Measurements from ENCODE around the gene ANO7. TPM values are rescaled to one million over a fixed set of nuclear protein-coding genes. Genes with fewer than 3 reads are reported as not detected.

Gene ANO7
- total RNA-seq, 1 experiment from 2014 or later, result 0.84 TPM

DNA sequence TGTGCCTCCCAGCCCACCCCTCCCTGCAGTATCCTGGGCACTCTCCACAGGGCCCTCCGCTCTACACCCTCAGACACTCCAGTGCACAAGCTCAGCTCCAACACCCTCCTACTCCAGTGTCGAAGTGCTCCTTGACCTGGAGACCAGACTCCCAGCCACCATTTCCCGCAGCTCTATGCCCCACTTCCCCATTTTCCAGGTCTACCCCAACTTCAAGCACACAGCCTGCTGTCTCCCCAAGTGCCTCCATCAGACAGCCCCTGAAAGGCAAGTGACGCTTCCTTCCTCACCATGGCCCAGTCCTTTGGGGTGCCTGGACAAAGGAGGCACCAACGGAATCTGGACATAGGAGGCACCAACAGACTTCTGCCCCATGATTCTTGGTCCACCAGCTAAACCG lies 46.4 kb upstream of the ANO7 start:
- ChIA-PET POLR2A (interaction anchor here (1.7 kb wide), 1 partner anchor 8 kb away, joined by 4 read pairs; the partner anchor contains the start of gene PPP1R7), CTCF (no interaction called here), RAD21 (ENCODE audit: low non-redundant PET in 1 of 2, low total read pairs in 2 of 2, uncharacterized antibody in 2 of 2, unreplicated experiment in 2 of 2) (no interaction called here)
- no peak overlapping the region for H3K4me2 ChIP-seq (ENCODE audit: low read length)
- no peaks in the 10 kb centered on the region for H3K9me3 ChIP-seq (ENCODE audit: control insufficient read depth in 1 of 2, insufficient read depth in 1 of 2, low read depth in 1 of 2, low read length in 2 of 2)
- TF ChIP-seq CBX3 (IDR thresholded peaks at IDR 0.05; ENCODE audit: low read depth) (no peak), FOSL1 (IDR thresholded peaks at IDR 0.05; ENCODE audit: low read depth) (no peak), EZH2phosphoT487 (IDR thresholded peaks at IDR 0.05; ENCODE audit: borderline replicate concordance) (no peak), ELF1 (IDR thresholded peaks at IDR 0.05; ENCODE audit: borderline replicate concordance, low read depth) (no peak), JUND (IDR thresholded peaks at IDR 0.05) (no peak), RAD21 (IDR thresholded peaks at IDR 0.05; ENCODE audit: low read depth) (no peak), REST (IDR thresholded peaks at IDR 0.05; ENCODE audit: low read depth) (no peak), CEBPB (IDR thresholded peaks at IDR 0.05; ENCODE audit: low read depth) (no peak)
- TF ChIP-seq, protein P1, sequence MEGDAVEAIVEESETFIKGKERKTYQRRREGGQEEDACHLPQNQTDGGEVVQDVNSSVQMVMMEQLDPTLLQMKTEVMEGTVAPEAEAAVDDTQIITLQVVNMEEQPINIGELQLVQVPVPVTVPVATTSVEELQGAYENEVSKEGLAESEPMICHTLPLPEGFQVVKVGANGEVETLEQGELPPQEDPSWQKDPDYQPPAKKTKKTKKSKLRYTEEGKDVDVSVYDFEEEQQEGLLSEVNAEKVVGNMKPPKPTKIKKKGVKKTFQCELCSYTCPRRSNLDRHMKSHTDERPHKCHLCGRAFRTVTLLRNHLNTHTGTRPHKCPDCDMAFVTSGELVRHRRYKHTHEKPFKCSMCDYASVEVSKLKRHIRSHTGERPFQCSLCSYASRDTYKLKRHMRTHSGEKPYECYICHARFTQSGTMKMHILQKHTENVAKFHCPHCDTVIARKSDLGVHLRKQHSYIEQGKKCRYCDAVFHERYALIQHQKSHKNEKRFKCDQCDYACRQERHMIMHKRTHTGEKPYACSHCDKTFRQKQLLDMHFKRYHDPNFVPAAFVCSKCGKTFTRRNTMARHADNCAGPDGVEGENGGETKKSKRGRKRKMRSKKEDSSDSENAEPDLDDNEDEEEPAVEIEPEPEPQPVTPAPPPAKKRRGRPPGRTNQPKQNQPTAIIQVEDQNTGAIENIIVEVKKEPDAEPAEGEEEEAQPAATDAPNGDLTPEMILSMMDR (IDR thresholded peaks at IDR 0.05 in 2 of 3, conservative IDR thresholded peaks at IDR 0.05 in 1 of 3; ENCODE audit: borderline replicate concordance in 1 of 3, insufficient read depth in 1 of 3, low read depth in 2 of 3, low read length in 2 of 3), result no peak
- H3K36me3 ChIP-seq (ENCODE audit: control insufficient read depth in 1 of 2, insufficient read depth in 2 of 2, low read length in 2 of 2), result peaks cover 0 to 4% of the 10 kb centered on the region in 2 experiments; a peak in 2 of 4 replicates
- peaks cover 25% of the 10 kb centered on the region; the same call in 1 of the 2 replicates for H3K79me2 ChIP-seq (ENCODE audit: insufficient read depth, low read length)
- no TSS peak for BruUV-seq (replicated peaks)
- intact Hi-C loops (cut with micrococcal nuclease), result no loop called here
- no peaks in the 10 kb centered on the region for H3K27me3 ChIP-seq (ENCODE audit: insufficient read depth, low read length)
- no peak overlapping the region for H3K27ac ChIP-seq (ENCODE audit: low read depth, low read length)
- H4K20me1 ChIP-seq (ENCODE audit: insufficient read depth), result no peaks in the 10 kb centered on the region
- no peaks in the 10 kb centered on the region for H3K9me2 ChIP-seq (ENCODE audit: insufficient read depth)
- no peak overlapping the region for H2AFZ ChIP-seq (ENCODE audit: low read depth, low read length, poor library complexity, severe bottlenecking)
- no peak overlapping the region for H3K9ac ChIP-seq (ENCODE audit: low read length)
- DNase-seq (ENCODE audit: low read depth, low spot score) (no peak), ATAC-seq (no peak)
- no peaks in the 10 kb centered on the region for H3K4me1 ChIP-seq (ENCODE audit: control insufficient read depth in 1 of 2, insufficient read depth in 2 of 2, low read length in 2 of 2)
- H3K4me3 ChIP-seq (replicated peaks in 1 of 2; ENCODE audit: low read depth in 1 of 2, low read length in 2 of 2), result no peak overlapping the region
